HEK293 (cell line): ENCODE results near the gene ZNF273.

Experiments used
- CTCF ChIA-PET: fragments of 350-600 bp; formaldehyde crosslinking; extraction: SDS; loops from one replicate; lab custom pipeline; 2021; ENCODE audit warnings: antibody characterized with exemption; lab: Yijun Ruan, JAX
- POLR2A ChIA-PET: fragments of 300-600 bp; formaldehyde crosslinking; extraction: SDS; loops from one replicate; lab custom pipeline; 2020; ENCODE audit warnings: antibody characterized with exemption, inconsistent platforms; lab: Yijun Ruan, JAX
- H3K27ac ChIP-seq: fragments of 200-500 bp; sonication (Bioruptor generic); 2 replicates; pipeline ENCODE4 v1.5.1; 2014; ENCODE audit warnings: low read depth, low read length, control low read depth, inconsistent platforms; ENCODE audit errors: extremely low read depth
- H3K36me3 ChIP-seq, 2 experiments: fragments of 200-500 bp in 1 of 2; sonication (Bioruptor generic) in 1 of 2; 1 replicate in 1 of 2; 2 replicates in 1 of 2; pipeline ENCODE4 v1.5.1; 2014 to 2017; ENCODE audit warnings: inconsistent platforms in 2 of 2, low read length in 2 of 2; ENCODE audit not compliant: control insufficient read depth in 2 of 2, insufficient read depth in 1 of 2
- H3K4me1 ChIP-seq: fragments of 200-500 bp; sonication (Bioruptor generic); 2 replicates; pipeline ENCODE4 v1.5.1; 2014; ENCODE audit warnings: mild to moderate bottlenecking, low read length, inconsistent platforms; ENCODE audit not compliant: control insufficient read depth, insufficient read depth
- H3K4me3 ChIP-seq: 2 replicates; pipeline ENCODE4 v1.5.1; 2011; ENCODE audit warnings: low read depth, mild to moderate bottlenecking, control low read depth, low read length, moderate library complexity
- H3K9me3 ChIP-seq: fragments of 200-500 bp; sonication (Bioruptor generic); 2 replicates; pipeline ENCODE4 v1.5.1; 2014; ENCODE audit warnings: low read depth, low read length, inconsistent platforms; ENCODE audit not compliant: control insufficient read depth, insufficient read depth
- GLI2 ChIP-seq: fragments of 450-650 bp; formaldehyde crosslinking; IDR thresholded peaks from 2 replicates; pipeline ENCODE4; 2017; ENCODE audit warnings: missing biosample characterization, missing genetic modification characterization, low read depth, borderline replicate concordance
- GLIS1 ChIP-seq: fragments of 450-650 bp; formaldehyde crosslinking; IDR thresholded peaks from 2 replicates; pipeline ENCODE4 v1.5.1; 2016; ENCODE audit warnings: missing biosample characterization, missing genetic modification characterization
- KLF16 ChIP-seq: fragments of 450-650 bp; formaldehyde crosslinking; IDR thresholded peaks from 2 replicates; pipeline ENCODE4 v1.5.1; 2017; ENCODE audit warnings: missing biosample characterization, missing genetic modification characterization
- KLF8 ChIP-seq: fragments of 450-650 bp; formaldehyde crosslinking; IDR thresholded peaks from 2 replicates; pipeline ENCODE4 v1.5.1; 2016; ENCODE audit warnings: missing biosample characterization, missing genetic modification characterization
- PBX3 ChIP-seq: sonication (generic); formaldehyde crosslinking; IDR thresholded peaks from 2 replicates; pipeline ENCODE4 v1.8.1; 2022; ENCODE audit warnings: mild to moderate bottlenecking, moderate library complexity, missing genetic modification reagents
- REST ChIP-seq: fragments of 450-650 bp; formaldehyde crosslinking; IDR thresholded peaks from 2 replicates; pipeline ENCODE4 v1.5.1; 2016; ENCODE audit warnings: missing biosample characterization, missing genetic modification characterization
- SALL2 ChIP-seq: fragments of 450-650 bp; formaldehyde crosslinking; IDR thresholded peaks from 2 replicates; pipeline ENCODE4 v1.5.0; 2017; ENCODE audit warnings: missing biosample characterization, mild to moderate bottlenecking, missing genetic modification characterization, borderline replicate concordance
- TSHZ1 ChIP-seq: fragments of 450-650 bp; formaldehyde crosslinking; IDR thresholded peaks from 2 replicates; pipeline ENCODE4 v1.5.1; 2016; ENCODE audit warnings: missing biosample characterization, missing genetic modification characterization, borderline replicate concordance
- WT1 ChIP-seq: fragments of 450-650 bp; formaldehyde crosslinking; IDR thresholded peaks from 2 replicates; pipeline ENCODE4 v1.5.1; 2016; ENCODE audit warnings: missing biosample characterization, missing genetic modification characterization
- ZBTB20 ChIP-seq: fragments of 450-650 bp; formaldehyde crosslinking; IDR thresholded peaks from 2 replicates; pipeline ENCODE4 v1.5.1; 2016; ENCODE audit warnings: missing biosample characterization, missing genetic modification characterization
- ZBTB49 ChIP-seq: fragments of 450-650 bp; formaldehyde crosslinking; IDR thresholded peaks from 2 replicates; pipeline ENCODE4 v1.5.1; 2016; ENCODE audit warnings: missing biosample characterization, missing genetic modification characterization, low read depth
- ZBTB6 ChIP-seq: fragments of 450-650 bp; formaldehyde crosslinking; IDR thresholded peaks from 2 replicates; pipeline ENCODE4 v1.5.1; 2017; ENCODE audit warnings: missing biosample characterization, missing genetic modification characterization
- ZFP37 ChIP-seq: fragments of 450-650 bp; formaldehyde crosslinking; IDR thresholded peaks from 2 replicates; pipeline ENCODE4 v1.5.1; 2016; ENCODE audit warnings: missing biosample characterization, missing genetic modification characterization
- ZIC2 ChIP-seq: fragments of 450-650 bp; formaldehyde crosslinking; IDR thresholded peaks from 2 replicates; pipeline ENCODE4 v1.5.1; 2016; ENCODE audit warnings: missing biosample characterization, missing genetic modification characterization
- ZNF175 ChIP-seq: fragments of 450-650 bp; formaldehyde crosslinking; IDR thresholded peaks from 2 replicates; pipeline ENCODE4 v1.5.1; 2016; ENCODE audit warnings: missing biosample characterization, missing genetic modification characterization
- ZNF311 ChIP-seq: fragments of 450-650 bp; formaldehyde crosslinking; IDR thresholded peaks from 2 replicates; pipeline ENCODE4 v1.5.1; 2017; ENCODE audit warnings: missing biosample characterization, missing genetic modification characterization, borderline replicate concordance
- ZNF366 ChIP-seq: fragments of 450-650 bp; formaldehyde crosslinking; conservative IDR thresholded peaks from 2 replicates; pipeline ENCODE4 v1.5.1; 2016; ENCODE audit warnings: missing biosample characterization, missing genetic modification characterization
- ZNF37A ChIP-seq: fragments of 450-650 bp; IDR thresholded peaks from 2 replicates; pipeline ENCODE4 v1.5.1; 2018; ENCODE audit warnings: missing biosample characterization, missing genetic modification characterization
- ZNF398 ChIP-seq: fragments of 450-650 bp; formaldehyde crosslinking; IDR thresholded peaks from 2 replicates; pipeline ENCODE4 v1.5.1; 2017; ENCODE audit warnings: missing biosample characterization, missing genetic modification characterization
- ZNF544 ChIP-seq: fragments of 450-650 bp; formaldehyde crosslinking; IDR thresholded peaks from 2 replicates; pipeline ENCODE4 v1.5.0; 2017; ENCODE audit warnings: missing biosample characterization, missing genetic modification characterization
- ZNF548 ChIP-seq: fragments of 450-650 bp; formaldehyde crosslinking; IDR thresholded peaks from 2 replicates; pipeline ENCODE4 v1.5.1; 2016; ENCODE audit warnings: missing biosample characterization, missing genetic modification characterization
- ZNF624 ChIP-seq: fragments of 450-650 bp; formaldehyde crosslinking; IDR thresholded peaks from 2 replicates; pipeline ENCODE4 v1.5.1; 2017; ENCODE audit warnings: missing biosample characterization, missing genetic modification characterization

ZNF273 gene

GRCh38 chr7:64902806-64903721 is at the start of gene ZNF273:
ZNF273 (plus strand) TSS chr7:64903273; CDS start chr7:64903318, 45 bp downstream.
- Histone ChIP-seq H3K36me3 (no peaks in the 10 kb centered on the region; a peak in 1 of 3 replicates), H3K4me3 (peak within 1 kb of the TSS; percentile 78), H3K4me1 (peaks cover 5% of the 10 kb centered on the region), H3K9me3 (no peaks in the 10 kb centered on the region), H3K27ac (peak within 1 kb of the TSS; percentile 74)
- ChIA-PET POLR2A (interaction anchor here (0.6 to 1.7 kb wide), 7 partner anchors 11 to 445 kb away, joined by 3 to 12 read pairs (median 4); partner anchors contain the start of genes ERV3-1 and ZNF107), CTCF (no interaction called here)
- TF ChIP-seq ZBTB6 (tag by site-specific recombination) = peak; percentile 86; the same call in 1 of the 2 replicates
- no peak for TF ChIP-seq PBX3 (CRISPR knock-in tag)
- TF ChIP-seq ZNF544 (tag by site-specific recombination) = no peak
- no peak for TF ChIP-seq ZNF624 (tag by site-specific recombination)
- TF ChIP-seq ZNF398 (tag by site-specific recombination) = no peak
- TF ChIP-seq ZFP37 (tag by site-specific recombination) = 0 out of 2 replicates have a peak, but pooled peaks have one; percentile 26
- no peak for TF ChIP-seq ZNF37A (tag by site-specific recombination)
- no peak for TF ChIP-seq ZNF311 (tag by site-specific recombination)
- TF ChIP-seq ZNF366 = peak; percentile 80
- peak; percentile 19; the same call in 1 of the 2 replicates for TF ChIP-seq KLF8 (tag by site-specific recombination)
- TF ChIP-seq ZBTB49 (tag by site-specific recombination) = no peak
- TF ChIP-seq GLIS1 = no peak
- no peak for TF ChIP-seq ZNF175 (tag by site-specific recombination)
- no peak for TF ChIP-seq SALL2 (tag by site-specific recombination)
- TF ChIP-seq KLF16 (tag by site-specific recombination) = no peak
- no peak for TF ChIP-seq ZNF548
- TF ChIP-seq REST (tag by site-specific recombination) = no peak
- no peak for TF ChIP-seq GLI2 (tag by site-specific recombination)
- TF ChIP-seq TSHZ1 = no peak
- peak; percentile 23; the same call in 1 of the 2 replicates for TF ChIP-seq ZBTB20 (tag by site-specific recombination)
- no peak for TF ChIP-seq ZIC2 (tag by site-specific recombination)
- no peak for TF ChIP-seq WT1 (tag by site-specific recombination)
